IPS-NIHi11 (cell line): ENCODE measurements around the gene UMPS.
"Not testable (repeated sequence)": the region's sequence is repeated elsewhere in the genome, so short reads cannot be mapped to it uniquely, and the experiment has no call there.

ENCODE experiments used
- DNase-seq: peaks from one replicate; pipeline ENCODE4 v3.0.0; 2012; ENCODE audit warnings: mixed read lengths, low spot score

UMPS gene

DNA sequence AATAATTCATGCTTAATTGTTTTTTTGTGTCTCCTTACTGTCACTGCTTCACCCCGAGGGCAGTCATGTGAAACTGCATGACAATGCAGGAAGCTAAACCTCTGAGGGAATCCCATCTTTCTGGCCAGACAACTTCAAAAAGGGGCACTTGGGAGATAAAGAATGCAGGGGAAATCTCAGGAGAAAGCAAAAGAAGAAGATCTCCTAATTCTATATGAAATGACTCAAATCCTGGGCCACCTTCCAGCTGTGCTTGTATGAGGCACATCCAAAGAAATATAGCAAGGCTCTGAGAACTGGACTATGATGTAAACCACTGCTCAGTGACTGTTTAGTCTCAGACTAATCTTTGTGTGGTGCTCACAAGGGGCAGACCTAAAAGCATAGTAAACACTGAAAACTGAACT, 22.6 kb upstream of the UMPS start:
- DNase-seq = no peak

DNA sequence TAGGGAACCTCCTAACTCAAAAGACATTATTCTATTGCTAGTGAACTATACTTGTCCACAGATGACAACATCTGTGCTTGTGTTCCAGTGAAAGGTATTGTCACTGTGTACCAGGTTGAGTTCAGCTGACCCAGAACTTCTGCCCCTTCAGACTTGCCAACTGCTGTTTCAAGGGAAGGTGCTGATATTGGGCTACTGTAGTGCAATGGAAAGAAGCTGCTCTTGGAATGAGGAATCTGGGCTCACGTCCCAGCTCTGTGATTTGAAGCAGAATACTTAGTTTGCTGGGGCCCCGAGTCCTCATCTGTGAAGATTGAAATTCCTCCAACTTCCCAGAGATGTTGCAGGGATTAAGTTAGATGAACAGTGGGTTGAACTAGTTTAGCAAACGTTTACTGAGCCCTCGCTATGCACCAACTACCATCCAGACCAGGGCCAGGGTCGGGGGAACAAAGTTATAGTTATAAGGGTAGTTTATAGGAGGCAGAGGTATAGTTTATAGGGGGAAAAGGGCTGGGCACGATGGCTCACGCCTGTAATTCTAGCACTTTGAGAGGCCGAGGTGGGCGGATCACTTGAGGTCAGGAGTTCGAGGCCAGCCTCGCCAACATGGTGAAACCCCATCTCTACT, 15.9 kb upstream of the UMPS start:
- DNase-seq = no peak

DNA sequence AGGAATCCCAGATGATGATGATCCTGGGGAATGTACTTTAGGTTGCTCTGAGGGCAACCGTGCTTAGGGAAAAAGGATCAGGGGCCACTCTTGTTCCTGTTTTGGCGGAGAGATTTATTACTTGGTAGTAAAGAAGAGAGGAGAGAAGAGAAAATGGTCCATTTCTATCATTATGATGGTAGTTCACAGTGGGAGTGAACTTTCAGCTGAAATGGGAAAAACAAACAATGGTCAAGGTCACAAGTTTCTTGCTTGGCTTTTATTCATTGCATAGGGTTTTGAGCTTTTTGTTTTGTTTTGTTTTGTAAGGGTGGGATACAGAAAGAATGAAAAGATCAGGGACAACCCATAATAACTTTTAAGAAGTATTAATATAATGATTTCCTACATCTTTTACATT, 7.7 kb upstream of the UMPS start:
- DNase-seq = no peak

DNA sequence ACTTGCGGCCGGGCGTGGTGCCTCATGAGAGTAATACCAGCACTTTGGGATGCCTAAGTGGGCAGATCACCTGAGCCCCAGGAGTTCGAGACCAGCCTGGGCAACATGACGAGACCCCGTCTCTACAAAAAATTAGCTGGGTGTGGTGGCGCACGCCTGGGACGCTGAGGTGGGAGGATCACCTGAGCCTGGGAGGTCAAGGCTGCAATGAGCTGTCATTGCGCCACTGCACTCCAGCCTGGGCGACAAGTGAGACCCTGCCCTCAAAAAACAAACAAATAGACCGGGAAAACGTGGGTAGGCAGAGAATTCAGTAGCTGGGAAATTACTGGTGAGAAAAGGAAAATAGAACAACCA, 667 bp downstream of the UMPS start:
- DNase-seq = no peak

DNA sequence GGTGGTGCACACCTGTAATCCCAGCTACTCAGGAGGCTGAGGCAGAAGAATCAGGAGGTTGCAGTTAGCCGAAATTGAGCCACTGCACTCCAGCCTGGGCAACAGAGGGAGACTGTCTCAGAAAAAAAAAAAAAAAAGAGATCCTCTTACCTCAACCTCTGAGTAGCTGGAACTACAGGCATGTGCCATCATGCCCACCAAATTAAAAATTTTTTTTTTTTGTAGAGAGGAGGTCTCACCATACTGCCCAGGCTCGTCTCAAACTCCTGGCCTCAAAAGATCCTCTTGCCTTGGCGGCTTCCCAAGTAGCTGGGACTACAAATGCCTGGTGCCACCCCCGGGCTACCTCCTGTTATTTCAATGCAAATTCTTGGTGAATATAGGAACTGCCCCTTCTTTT, 1.5 kb downstream of the UMPS start:
- no peak for DNase-seq

DNA sequence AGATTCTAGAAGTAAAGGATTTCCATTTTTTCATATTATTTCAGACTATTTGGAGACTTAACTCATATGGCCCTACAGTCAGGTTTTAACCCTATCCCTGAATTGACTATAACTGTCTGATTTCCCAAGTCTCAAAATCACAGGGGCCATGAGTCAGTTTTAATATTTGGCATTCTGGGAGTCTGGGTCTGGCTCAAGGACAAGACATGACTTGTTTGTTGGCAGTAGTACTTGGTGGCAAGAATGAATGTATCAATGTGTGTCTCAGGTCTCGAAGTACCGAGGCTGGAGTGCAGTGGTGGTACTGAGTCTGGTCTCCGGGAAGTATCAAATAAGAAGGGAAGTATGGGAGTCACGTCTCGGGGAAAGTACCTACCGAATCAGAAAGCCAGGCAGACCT, 10.8 kb downstream of the UMPS start:
- no peak for DNase-seq

DNA sequence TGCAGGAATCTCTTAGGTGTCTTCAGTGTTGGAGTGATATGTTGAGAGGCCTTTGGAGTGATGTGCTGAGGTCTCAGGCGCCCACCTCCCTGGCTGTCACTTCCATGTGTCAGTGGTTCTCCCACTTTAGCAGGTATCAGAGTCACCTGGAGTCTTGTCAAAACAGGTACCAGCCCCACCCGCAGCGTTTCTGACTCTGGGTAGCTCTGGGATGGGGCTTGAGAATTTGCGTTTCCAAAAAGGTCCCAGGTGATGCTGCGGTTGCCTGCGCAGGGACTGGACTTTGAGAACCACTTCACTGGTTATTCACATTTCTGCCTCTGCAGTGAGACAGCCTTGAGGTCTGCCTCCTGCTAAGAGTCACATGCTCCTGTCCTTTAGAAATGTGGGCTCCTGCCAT, 15.5 kb downstream of the UMPS start:
- no peak for DNase-seq

DNA sequence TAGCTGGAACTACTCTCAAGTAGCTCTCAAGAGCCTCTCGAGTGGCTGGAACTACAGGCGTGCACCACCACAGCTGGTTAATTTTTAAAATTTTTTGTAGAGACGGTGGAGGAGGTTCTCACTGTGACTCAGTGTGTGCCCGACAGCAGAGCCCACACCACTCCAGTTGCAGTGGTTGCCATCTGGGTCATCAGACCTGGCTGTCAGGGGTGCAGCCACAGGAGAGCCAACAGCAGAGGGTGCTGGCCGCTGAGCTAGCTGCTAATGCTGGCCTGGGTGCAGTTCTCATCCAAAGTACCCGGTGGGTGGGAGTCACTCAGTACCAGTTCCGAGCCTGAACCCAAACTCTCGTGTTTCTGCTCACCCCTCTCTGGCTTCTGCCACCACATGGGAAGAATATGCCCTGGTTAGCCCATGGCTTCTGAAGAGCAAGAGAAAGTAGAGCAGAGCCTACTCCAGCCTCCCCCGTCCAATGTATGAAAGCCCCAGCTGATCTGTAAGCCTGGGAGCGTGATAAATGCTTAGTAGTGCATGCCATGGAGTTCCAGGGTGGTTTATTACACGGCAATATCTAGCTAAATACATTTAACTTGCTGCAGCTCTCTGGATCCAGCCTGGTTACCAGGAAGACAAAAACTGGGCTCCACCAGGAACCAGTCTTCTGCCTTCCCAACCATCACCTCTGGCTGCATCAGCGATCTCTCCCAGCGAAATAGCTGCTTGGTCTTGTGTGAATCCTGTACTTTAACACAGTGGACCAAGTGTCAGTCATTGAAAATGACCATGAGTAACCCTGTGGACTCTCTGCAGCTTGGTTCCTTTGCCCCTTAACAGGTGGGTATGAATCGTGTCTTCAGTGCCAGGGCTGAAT, 17.1 kb downstream of the UMPS start:
- no peak for DNase-seq

DNA sequence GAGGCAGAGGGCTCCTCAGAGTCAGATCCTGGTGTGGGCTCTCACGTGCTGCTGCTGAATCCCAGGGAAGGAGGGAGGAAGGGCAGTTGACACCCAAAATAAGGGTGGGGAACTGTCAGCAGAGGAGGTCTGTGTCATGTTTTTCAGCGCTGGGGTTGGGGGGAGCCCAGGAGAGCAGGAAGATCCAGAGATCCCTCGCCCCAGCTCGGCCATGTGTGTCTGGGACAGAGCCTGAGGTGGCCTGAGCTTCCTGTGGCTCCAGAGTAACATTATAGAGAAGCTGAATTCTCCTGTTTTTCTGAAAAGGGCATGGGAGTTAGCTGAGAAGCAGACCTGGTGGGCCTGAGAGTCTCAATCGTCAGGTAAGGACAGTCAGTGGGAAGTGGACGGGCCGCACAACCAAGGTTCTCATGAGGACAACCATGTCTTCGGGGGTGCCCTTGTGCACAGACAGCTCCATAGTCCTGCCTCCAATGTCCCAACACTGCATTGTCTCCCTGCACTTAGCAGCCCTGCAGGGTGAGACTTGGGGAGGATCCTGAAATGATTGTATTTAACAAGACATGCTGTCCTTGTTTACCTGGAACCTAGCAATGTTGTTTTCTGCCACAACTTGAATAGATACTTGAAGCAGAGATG, 18.4 kb downstream of the UMPS start:
- no peak for DNase-seq

DNA sequence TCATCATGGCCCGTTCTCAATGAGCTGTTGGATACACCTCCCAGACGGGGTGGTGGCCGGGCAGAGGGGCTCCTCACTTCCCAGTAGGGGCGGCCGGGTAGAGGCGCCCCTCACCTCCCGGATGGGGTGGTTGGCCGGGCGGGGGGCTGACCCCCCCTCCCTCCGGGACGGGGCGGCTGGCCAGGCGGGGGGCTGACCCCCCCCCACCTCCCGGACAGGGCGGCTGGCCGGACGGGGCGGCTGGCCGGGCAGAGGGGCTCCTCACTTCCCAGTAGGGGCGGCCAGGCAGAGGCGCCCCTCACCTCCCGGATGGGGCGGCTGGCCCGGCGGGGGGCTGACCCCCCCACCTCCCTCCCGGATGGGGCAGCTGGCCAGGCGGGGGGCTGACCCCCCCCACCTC, 19.6 kb downstream of the UMPS start:
- not testable (repeated sequence) for DNase-seq

DNA sequence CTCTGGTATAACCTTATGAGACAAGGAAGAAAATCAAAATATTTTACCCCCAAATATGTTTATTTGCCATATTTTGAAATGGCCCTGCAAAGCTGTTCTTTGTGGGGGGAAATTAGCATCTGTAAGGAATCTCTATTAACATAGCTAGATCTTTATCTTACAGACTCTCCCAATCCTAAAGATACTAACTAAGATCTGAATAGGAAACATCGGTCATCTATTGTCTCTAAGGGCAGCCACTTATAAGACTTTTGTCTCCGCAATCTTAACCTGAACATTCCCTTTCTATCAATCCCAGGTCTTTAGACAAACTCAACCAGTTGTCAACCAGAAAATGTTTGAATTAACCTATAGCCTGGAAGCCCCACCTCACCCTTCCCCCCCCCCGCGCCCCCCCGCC, 21.2 kb downstream of the UMPS start:
- no peak for DNase-seq

DNA sequence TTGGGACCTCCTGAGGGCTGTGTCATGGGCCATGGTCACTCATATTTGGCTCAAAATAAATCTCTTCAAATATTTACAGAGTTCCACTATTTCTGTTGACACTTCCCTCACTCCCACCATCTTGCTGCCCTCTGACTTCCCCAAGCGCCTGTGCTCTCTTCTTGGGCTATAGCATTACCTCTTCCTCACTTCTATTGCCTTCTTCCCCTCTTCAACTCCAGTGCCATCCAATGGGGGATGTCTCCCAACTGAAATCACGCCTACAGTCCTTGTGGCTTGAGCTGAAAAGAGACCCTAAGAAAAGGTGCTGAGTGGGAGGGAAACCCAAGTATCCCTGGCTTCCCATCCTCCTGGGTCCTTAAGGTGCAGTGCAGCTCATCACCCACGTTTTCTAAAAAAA, 21.8 kb downstream of the UMPS start:
- no peak for DNase-seq

DNA sequence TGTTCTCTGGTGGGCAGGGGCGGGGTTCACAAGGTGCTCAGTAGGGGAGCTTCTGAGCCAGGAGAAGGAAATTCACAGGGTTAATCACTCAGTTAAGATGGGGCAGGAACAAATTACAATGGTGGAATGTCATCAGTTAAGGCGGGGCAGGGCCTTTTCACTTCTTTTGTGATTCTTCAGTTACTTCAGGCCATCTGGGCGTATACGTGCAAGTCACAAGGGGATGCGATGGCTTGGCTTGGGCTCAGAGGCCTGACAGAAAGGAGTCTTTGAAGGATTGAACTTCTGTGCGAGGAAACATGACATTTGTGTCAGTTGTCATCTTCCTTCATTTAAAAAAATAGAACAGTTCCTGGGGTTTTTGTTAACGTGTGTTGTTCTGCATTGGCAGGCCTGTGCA, 27.7 kb downstream of the UMPS start:
- DNase-seq = not testable (repeated sequence)

DNA sequence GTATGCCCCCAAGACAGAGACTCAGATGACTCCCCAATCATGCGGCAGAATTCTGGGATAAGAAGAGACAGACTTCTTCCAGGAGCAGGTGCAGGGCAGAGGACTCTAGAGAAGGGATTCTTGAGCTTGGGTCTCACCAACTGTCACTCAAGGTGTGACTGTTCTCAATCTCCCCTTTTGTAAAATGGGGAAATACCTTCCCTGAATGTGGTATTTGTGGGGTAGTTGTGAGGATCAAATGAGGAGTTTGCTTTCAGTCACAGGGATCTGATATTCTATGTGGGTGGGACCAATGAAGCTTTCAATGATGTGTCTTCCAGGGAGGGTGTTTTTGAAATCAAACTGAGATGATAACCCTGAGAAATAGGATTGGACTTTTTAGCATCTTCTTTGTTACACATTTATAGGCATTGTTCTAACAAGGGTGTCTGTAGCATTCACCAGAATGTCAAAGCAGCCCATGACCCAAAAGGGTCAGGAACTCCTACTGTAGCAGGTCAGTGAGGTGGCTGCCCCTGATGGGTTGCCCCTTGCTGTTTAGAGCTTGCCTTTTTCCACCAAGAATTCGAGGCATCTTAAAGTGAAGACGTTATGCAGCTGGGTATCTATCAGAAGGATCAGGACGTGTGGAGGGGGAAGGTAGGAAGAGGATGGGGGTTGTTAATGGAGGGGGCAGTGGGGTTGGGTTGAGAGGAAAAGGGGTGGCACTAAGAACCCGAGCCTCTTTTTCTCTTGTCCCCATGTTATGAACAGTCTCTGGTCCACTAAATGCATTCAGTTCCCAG, 28.8 kb downstream of the UMPS start:
- no peak for DNase-seq

DNA sequence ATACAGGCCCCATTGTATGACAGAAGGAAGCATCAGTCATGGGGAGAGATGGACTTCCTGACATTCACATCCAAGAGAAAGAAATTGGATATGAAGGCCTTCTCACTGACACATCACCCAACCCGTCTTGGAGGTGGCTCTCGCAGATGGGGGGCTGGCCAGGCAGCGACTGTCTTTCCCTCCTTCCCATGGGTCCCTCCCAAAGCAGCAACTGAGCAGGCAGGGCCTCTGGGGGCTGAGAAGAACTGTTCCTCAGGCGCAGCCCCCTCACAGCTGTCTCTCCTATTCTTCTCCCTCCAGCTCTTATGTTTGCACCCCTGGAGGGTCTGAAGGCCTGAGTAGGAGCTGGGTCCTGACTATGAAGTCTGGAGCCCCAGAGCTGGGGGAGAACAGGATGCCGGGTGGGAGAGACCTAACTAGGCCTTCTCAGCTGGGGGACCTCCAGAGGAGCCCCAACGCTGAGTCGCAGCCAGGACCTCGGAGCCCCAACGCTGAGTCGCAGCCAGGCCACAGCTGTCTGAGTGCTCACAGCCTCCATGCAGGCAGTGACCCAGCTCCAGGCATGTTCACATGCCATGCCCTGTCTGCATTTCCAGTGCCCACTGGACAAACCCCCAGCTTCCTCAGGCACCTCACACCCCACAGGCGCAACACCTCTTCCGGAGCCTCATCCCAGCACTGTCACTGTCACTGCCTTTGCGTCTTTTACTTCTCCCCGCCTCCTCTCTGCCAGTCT, 29.6 kb downstream of the UMPS start:
- no peak for DNase-seq

DNA sequence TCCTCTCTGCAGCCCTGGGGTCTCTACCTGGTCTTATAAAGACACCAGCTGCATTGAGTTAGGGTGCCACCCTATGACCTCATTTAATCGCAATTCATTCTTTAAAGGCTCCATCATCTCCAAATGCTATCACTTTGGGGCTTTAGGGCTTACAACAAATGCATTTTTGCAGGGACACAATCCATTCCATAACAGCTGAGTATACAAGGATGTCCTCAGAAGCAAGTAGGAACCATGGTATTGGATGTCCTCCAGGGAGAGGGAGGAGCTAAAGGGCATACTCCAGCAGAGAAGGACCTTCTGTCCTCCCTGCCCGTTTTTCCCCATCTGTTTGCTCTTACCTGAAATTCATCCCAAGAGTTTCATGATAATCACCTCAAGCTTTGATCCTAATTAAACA, 30.3 kb downstream of the UMPS start:
- DNase-seq = no peak

DNA sequence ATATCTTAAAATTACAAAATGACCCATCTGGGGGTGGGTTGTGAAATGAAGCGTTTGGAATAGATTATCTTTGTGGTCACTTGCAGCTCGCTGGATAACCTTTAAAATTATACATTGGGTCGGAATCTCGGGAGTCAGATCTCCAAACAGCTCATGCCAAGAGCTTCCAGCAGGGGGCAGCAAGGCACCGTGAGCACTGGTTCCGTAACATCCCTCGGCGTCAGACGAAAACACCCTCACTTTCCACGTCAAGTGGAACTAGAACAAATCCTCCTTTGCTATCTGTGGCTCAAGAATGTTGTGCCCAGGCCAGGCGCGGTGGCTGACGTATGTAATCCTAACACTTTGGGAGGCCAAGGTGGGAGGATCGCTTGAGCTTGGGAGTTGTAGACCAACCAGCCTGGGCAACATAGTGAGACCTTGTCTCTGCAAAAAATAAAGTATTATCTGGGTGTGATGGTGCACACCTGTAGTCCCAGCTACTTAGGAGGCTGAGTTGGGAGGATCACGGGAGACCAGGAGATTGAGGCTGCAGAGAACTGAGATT, 31.1 kb downstream of the UMPS start:
- DNase-seq = peak; percentile 74

DNA sequence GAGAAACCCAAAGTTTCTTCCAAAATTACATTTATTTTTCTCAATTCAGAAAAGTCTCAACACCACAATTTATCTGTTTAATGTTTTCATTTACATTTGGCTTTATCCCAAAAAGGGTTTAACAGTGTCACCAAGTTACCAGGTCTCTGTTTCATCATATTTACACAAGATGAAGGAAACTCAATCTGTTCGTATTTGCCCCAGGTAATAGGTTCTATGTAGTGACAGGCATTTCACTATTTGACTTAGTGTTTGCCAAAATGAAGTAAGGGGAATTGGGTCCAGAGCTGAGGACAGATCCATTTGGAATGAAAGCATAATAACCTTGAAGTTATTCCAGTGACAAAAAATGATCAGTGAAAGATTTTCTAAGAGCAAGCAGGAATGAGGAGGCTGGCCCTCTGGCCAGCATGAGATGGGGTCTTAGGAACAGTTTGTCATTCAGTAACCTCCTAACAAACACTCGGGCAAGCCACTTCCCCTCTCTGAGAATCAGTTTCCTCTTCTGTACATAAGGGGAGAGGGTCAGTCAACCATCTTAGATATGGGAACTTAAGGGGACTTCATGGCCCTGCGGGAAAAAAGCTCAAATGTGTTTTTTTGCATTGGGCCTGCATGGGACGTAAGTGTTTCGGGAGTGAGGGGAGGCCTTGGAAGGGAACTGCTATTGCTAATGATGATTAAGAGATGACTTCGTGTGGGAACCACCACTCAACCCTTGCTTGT, 31.8 kb downstream of the UMPS start:
- no peak for DNase-seq

DNA sequence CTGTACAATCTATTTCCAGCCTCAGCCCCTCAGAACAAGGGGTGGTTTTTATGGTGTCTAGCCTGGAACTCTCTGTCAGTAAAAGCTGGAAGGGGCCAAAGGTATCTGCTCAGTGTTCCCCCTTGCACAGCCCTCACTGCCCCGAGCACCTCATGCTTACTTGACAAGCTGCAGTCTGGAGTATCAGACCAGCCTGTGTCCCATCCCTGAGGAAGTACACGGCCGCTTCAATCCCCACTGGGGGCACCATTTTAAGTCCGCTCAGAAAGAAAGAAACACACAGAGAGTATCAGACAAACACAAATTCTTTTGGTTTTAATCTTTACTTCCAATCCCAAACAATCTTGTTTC, 32.4 kb downstream of the UMPS start:
- DNase-seq = no peak

DNA sequence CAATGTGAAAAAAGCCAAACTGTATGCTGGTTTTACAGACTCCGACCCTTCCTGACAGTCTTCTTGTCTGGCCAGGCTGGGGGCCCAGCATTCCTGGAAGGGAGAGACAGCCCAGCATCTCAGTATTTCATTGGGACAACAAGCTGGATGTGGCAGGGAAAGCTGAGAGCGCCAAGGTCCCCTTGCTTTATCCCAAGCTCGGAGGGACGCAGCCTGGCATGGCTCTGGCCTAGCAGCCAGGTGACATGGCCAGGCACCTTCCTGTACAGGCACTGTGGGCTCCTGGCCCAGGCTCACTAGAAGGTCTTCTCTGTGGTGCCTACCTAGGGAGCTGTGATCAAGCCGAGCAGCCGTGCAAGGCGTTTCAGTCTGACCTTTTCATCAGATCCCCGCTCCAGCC, 33.0 kb downstream of the UMPS start:
- DNase-seq = no peak
